Measurements from ENCODE around the gene COX6A1. TPM values are rescaled to one million over a fixed set of nuclear protein-coding genes. Genes with fewer than 3 reads are reported as not detected.

COX6A1 gene
- total RNA-seq, 2 experiments from 2014 or later: 396 to 406 TPM

- Mint-ChIP-seq H3K27me3 (no peaks in the 10 kb centered on the region), H3K4me1 (ENCODE audit: low read depth) (peaks cover 6% of the 10 kb centered on the region), H3K4me3 (no peak overlapping the region), H3K27ac (no peak overlapping the region), H3K36me3 (ENCODE audit: low read depth) (no peaks in the 10 kb centered on the region), H3K9me3 (no peaks in the 10 kb centered on the region)
- TF ChIP-seq, protein P1, sequence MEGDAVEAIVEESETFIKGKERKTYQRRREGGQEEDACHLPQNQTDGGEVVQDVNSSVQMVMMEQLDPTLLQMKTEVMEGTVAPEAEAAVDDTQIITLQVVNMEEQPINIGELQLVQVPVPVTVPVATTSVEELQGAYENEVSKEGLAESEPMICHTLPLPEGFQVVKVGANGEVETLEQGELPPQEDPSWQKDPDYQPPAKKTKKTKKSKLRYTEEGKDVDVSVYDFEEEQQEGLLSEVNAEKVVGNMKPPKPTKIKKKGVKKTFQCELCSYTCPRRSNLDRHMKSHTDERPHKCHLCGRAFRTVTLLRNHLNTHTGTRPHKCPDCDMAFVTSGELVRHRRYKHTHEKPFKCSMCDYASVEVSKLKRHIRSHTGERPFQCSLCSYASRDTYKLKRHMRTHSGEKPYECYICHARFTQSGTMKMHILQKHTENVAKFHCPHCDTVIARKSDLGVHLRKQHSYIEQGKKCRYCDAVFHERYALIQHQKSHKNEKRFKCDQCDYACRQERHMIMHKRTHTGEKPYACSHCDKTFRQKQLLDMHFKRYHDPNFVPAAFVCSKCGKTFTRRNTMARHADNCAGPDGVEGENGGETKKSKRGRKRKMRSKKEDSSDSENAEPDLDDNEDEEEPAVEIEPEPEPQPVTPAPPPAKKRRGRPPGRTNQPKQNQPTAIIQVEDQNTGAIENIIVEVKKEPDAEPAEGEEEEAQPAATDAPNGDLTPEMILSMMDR (IDR thresholded peaks at IDR 0.05): no peak
- ATAC-seq (no peak), DNase-seq (no peak)
- CTCF ChIA-PET: interaction anchor here (1.6 kb wide), 1 partner anchor 10 kb away, joined by 4 read pairs; no protein-coding TSS in a partner anchor
- intact Hi-C loops (cut with micrococcal nuclease): no loop called here
- POLR2A ChIA-PET: interaction anchor here (2.1 kb wide), 1 partner anchor 20 kb away, joined by 8 read pairs; the partner anchor contains the start of gene SRSF9
Measured at GRCh38 chr12:120490325-120490724, 52.4 kb downstream of the COX6A1 start.

Other genes starting within 250 kb of the COX6A1 start
- gene GCN1, start 243.4 kb upstream of the COX6A1 start, total RNA-seq: 100 to 1,000 TPM; 130 to 137 TPM
- gene RPLP0, start 237.0 kb upstream of the COX6A1 start, total RNA-seq: 1,000 to 10,000 TPM; 4,421 to 4,585 TPM
- gene PXN, start 172.4 kb upstream of the COX6A1 start, total RNA-seq: 10 to 100 TPM; 40.2 to 45.3 TPM
- 1,000 to 10,000 TPM in 1 of 2 experiments, 100 to 1,000 TPM in 1; 923 to 1,303 TPM for gene RNU4-2, start 146.2 kb upstream of the COX6A1 start, total RNA-seq
- gene RNU4-1, start 144.9 kb upstream of the COX6A1 start, total RNA-seq: 1,000 to 10,000 TPM in 1 of 2 experiments, 100 to 1,000 TPM in 1; 692 to 1,025 TPM
- gene SIRT4, start 135.8 kb upstream of the COX6A1 start, total RNA-seq: 1 to 10 TPM; 2.7 to 3.3 TPM
- gene PLA2G1B, start 110.3 kb upstream of the COX6A1 start, total RNA-seq: under 1 TPM in 1 of 2 experiments, not detected in 1; 0.99 TPM
- under 1 TPM; 0.78 to 0.90 TPM for gene MSI1, start 68.9 kb upstream of the COX6A1 start, total RNA-seq
- 10 to 100 TPM; 43.1 to 45.1 TPM for gene TRIAP1, start 8.3 kb downstream of the COX6A1 start, total RNA-seq
- gene GATC, start 8.3 kb downstream of the COX6A1 start, total RNA-seq: 10 to 100 TPM; 32.2 to 39.3 TPM
- 100 to 1,000 TPM; 225 to 236 TPM for gene SRSF9, start 31.6 kb downstream of the COX6A1 start, total RNA-seq
- gene DYNLL1, start 58.0 kb downstream of the COX6A1 start, total RNA-seq: 100 to 1,000 TPM; 126 to 137 TPM
- gene COQ5, start 91.0 kb downstream of the COX6A1 start, total RNA-seq: 10 to 100 TPM; 34.4 to 35.5 TPM
- gene RNF10, start 96.2 kb downstream of the COX6A1 start, total RNA-seq: 100 to 1,000 TPM; 155 to 159 TPM
- 10 to 100 TPM; 44.3 to 51.1 TPM for gene POP5, start 143.3 kb downstream of the COX6A1 start, total RNA-seq
- gene CABP1, start 202.5 kb downstream of the COX6A1 start, total RNA-seq: 1 to 10 TPM in 1 of 2 experiments, under 1 TPM in 1; 0.50 to 1.1 TPM
- gene MLEC, start 249.0 kb downstream of the COX6A1 start, total RNA-seq: 10 to 100 TPM; 79.2 to 79.4 TPM